ENCODE data around the gene PLP2. TPM values are rescaled to one million over a fixed set of nuclear protein-coding genes. Genes with fewer than 3 reads are reported as not detected.
"Not testable (repeated sequence)": the region's sequence is repeated elsewhere in the genome, so short reads cannot be mapped to it uniquely, and the experiment has no call there.

Gene PLP2
- total and polyA plus RNA-seq, 8 donors = 42.7 to 241 (median 53.5) TPM

- no peaks in the 10 kb centered on the region for H3K9me3 ChIP-seq
- no peaks in the 10 kb centered on the region for H3K4me1 ChIP-seq
- no peak overlapping the region for H3K4me3 ChIP-seq
- no peak for ATAC-seq
- no peak for TF ChIP-seq CTCF (IDR thresholded peaks at IDR 0.05)
- no peak overlapping the region for H3K27ac ChIP-seq
- DNase-seq = no peak
- no peaks in the 10 kb centered on the region for H3K36me3 ChIP-seq
- H3K27me3 ChIP-seq = no peaks in the 10 kb centered on the region
- intact Hi-C loops (cut with DNase I) = no loop called here
Measured at GRCh38 chrX:49147936-49148335, 23.8 kb upstream of the PLP2 start.

GRCh38 chrX:49148390-49149100, 23.2 kb upstream of the PLP2 start:
- ATAC-seq; H3K36me3 ChIP-seq; DNase-seq; intact Hi-C loops (cut with DNase I); H3K27me3 ChIP-seq; H3K4me3 ChIP-seq; H3K4me1 ChIP-seq; H3K27ac ChIP-seq; H3K9me3 ChIP-seq: not testable (repeated sequence)

- H3K4me1 ChIP-seq; H3K27ac ChIP-seq; H3K36me3 ChIP-seq; H3K4me3 ChIP-seq; H3K27me3 ChIP-seq; DNase-seq; intact Hi-C loops (cut with DNase I); H3K9me3 ChIP-seq; ATAC-seq: not testable (repeated sequence)
Measured at GRCh38 chrX:49149291-49149690, 22.4 kb upstream of the PLP2 start.

GRCh38 chrX:49153467-49153866, 18.2 kb upstream of the PLP2 start:
- no peaks in the 10 kb centered on the region for H3K27me3 ChIP-seq
- no peak for TF ChIP-seq CTCF (IDR thresholded peaks at IDR 0.05)
- no peak for ATAC-seq

GRCh38 chrX:49155243-49155899, 16.3 kb upstream of the PLP2 start:
- no peaks in the 10 kb centered on the region for H3K27me3 ChIP-seq
- H3K4me3 ChIP-seq = peak overlapping the region; percentile 19 to 45
- DNase-seq (peak in 2 of 4 donors; percentile 66 to 74), ATAC-seq (peak; percentile 74)
- H3K4me1 ChIP-seq = peaks cover 0 to 6% of the 10 kb centered on the region in 2 donors
- H3K27ac ChIP-seq = peak overlapping the region; percentile 90 to 95
- no peaks in the 10 kb centered on the region for H3K36me3 ChIP-seq
- intact Hi-C loops (cut with DNase I) = no loop called here
- no peaks in the 10 kb centered on the region for H3K9me3 ChIP-seq
- no peak for TF ChIP-seq CTCF (IDR thresholded peaks at IDR 0.05)

More at GRCh38 chrX:49153467-49153866, 18.2 kb upstream of the PLP2 start:
- H3K4me1 ChIP-seq = peaks cover 0 to 6% of the 10 kb centered on the region in 2 donors
- intact Hi-C loops (cut with DNase I) = no loop called here
- H3K4me3 ChIP-seq = no peak overlapping the region
- H3K9me3 ChIP-seq = no peaks in the 10 kb centered on the region
- no peaks in the 10 kb centered on the region for H3K36me3 ChIP-seq
- H3K27ac ChIP-seq = no peak overlapping the region
- DNase-seq = no peak

Measured in left lung (tissue), 10 donors.